ENCODE measurements around the gene VDR.
"Not testable (repeated sequence)": the region's sequence is repeated elsewhere in the genome, so short reads cannot be mapped to it uniquely, and the experiment has no call there.

Gene VDR

DNA sequence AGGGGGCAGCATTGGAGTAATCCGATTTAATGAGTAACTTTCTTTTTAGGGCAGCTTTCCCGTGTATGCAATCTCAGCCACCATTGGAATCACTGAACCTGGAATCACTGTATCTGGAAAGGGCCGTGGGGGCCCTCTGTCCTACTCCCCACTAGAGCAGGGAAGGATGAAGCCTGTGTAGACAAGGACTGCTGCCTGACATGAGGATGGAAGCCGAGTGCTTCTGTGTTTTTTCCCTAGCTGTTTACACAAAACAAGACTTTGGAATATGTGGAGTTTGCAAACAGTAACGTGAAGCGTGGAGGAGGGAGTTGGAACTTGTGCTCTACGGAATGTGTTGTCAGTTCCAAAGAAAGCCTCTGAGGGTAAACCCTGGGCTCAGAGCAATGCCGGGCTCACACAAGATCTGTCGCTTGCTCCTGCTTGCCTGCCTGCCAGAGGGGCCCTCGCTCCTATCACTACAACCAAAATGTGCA, 52.7 kb downstream of the VDR start:
- H3K27ac ChIP-seq = no peak overlapping the region
- no peak for DNase-seq (ENCODE audit: low read depth, low spot score)

GRCh38 chr12:47851303-47851952, 53.4 kb downstream of the VDR start:
- no peak for DNase-seq (ENCODE audit: low read depth, low spot score)
- no peak overlapping the region for H3K27ac ChIP-seq

GRCh38 chr12:47850153-47851084, 54.4 kb downstream of the VDR start:
- H3K27ac ChIP-seq = peak overlapping the region; percentile 20
- DNase-seq (ENCODE audit: low read depth, low spot score) = no peak

GRCh38 chr12:47849261-47849660, 55.5 kb downstream of the VDR start:
- H3K27ac ChIP-seq = peak overlapping the region; percentile 21
- no peak for DNase-seq (ENCODE audit: low read depth, low spot score)

- peak; percentile 45 for DNase-seq (ENCODE audit: low read depth, low spot score)
Measured at GRCh38 chr12:47848853-47849252, 55.9 kb downstream of the VDR start.

GRCh38 chr12:47846294-47846996, 58.3 kb downstream of the VDR start:
- DNase-seq (ENCODE audit: low read depth, low spot score) = no peak
- H3K27ac ChIP-seq = no peak overlapping the region

More at GRCh38 chr12:47848853-47849252, 55.9 kb downstream of the VDR start:
- peak overlapping the region; percentile 21 for H3K27ac ChIP-seq

DNA sequence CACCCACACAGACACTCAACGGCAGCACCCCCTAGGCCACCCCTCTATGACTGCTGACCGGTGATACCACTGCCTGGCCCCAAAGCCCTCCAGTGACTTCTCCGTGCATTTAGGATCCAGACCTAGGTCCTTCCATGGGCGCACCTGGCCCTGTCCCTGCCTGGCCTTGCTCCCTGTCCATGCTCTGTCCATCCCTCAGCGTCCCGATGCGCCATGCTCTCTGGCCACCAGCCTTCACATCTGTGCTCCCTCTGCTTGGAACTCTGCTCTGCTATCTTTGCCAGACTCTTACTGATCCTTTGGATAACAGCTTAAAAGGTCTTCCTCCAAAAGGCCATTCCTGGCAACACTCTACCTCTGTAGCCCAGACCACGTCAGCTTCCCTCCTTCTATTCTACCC, 59.7 kb downstream of the VDR start:
- DNase-seq (ENCODE audit: low read depth, low spot score) = no peak
- no peak overlapping the region for H3K27ac ChIP-seq

- no peak overlapping the region for H3K27ac ChIP-seq
- DNase-seq (ENCODE audit: low read depth, low spot score) = no peak
Measured at GRCh38 chr12:47844264-47845019, 60.4 kb downstream of the VDR start.

DNA sequence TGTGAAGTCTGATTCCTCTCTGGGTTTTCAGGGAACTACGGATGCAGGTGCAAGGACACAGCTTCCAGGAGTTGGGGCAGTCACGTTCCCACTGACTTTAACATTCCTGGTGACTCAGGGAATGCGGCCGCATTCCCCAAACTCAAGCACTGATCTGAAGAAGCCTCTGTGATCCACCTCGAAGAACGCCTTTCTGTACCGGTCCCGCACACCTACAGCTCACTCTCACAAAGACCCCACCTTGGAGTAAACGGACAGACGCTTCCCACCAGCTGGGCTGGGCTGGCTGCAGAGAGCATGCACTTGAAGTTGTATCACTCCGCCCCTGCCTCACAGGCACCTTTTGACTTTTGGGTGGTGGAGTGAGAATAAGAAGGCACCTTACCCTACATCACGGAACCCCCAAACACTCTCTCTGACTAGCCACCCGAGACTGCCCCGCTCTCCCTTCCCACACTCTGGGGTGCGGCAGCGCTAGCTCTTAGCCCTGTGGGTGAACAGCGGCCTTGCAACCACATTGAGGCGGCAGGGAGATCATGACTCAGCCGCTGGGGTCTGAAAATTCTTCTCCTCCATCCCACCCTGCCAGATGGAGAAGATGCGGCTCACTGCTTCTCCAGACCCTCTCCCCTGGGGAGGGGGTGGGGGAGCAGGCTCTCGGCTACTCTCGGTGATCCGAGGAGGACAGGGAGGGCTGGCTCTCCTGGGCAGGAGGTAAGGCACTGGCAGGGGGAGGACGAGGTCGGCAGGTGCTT, 61.4 kb downstream of the VDR start:
- H3K27ac ChIP-seq = no peak overlapping the region
- no peak for DNase-seq (ENCODE audit: low read depth, low spot score)

DNA sequence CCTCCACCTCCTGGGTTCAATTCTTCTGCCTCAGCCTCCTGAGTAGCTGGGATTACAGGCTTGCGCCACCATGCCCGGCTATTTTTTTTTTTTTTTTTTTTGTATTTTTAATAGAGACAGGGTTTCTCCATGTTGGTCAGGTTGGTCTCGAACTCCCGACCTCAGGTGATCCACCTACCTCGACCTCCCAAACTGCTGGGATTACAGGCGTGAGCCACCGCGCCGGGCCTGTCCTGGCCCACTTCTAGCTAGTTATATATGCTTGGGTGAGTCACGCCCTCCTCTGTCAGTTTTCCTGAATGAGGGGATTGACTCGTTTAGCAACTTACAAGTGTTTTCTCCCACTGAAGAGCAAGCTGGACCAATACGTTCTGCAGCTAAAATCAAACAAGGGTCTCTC, 62.3 kb downstream of the VDR start:
- not testable (repeated sequence) for H3K27ac ChIP-seq; DNase-seq (ENCODE audit: low read depth, low spot score)

DNA sequence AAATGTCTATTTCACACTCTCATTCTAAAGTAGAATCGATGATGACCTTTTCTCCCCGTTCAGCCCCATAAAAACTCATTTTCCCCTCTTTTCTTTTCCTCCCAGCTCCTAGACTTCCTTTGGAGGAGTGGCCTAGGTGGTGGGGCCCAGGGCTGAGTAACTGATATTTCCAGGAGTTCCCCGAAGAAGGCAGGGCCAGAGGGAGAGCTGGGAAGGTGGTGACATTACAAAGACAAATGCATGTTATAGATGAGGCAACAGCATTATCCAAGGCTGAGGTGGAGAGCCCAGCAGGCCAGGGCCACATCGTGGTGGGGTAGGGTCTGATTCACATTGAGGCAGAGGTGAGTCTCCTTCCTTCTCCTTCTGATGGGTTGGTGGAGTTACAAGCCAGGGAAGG, 62.9 kb downstream of the VDR start:
- no peak for DNase-seq (ENCODE audit: low read depth, low spot score)
- H3K27ac ChIP-seq = no peak overlapping the region

DNA sequence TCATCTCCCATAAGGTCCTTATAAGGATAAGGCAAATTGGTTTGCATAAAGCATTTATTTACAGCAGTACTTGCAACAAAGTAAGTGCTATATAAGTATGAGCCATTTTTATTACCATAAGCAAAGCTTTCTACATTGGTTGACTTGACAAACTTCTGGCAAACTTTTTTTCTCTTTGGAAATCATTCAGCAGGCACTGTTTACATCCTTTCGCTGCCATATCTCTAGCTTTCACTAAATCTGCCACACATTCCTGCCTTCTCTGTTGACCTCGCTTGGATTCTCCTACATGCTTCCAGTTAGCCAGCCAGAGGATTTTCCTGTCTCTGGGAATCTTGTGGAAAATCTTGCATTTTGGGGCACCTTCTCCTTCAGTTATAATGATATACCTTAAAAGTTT, 63.3 kb downstream of the VDR start:
- DNase-seq (ENCODE audit: low read depth, low spot score) = no peak
- no peak overlapping the region for H3K27ac ChIP-seq

- no peak for DNase-seq (ENCODE audit: low read depth, low spot score)
- H3K27ac ChIP-seq = no peak overlapping the region
Measured at GRCh38 chr12:47840571-47840970, 64.2 kb downstream of the VDR start.

- H3K27ac ChIP-seq = no peak overlapping the region
- no peak for DNase-seq (ENCODE audit: low read depth, low spot score)
Measured at GRCh38 chr12:47839214-47839876, 65.4 kb downstream of the VDR start.

DNA sequence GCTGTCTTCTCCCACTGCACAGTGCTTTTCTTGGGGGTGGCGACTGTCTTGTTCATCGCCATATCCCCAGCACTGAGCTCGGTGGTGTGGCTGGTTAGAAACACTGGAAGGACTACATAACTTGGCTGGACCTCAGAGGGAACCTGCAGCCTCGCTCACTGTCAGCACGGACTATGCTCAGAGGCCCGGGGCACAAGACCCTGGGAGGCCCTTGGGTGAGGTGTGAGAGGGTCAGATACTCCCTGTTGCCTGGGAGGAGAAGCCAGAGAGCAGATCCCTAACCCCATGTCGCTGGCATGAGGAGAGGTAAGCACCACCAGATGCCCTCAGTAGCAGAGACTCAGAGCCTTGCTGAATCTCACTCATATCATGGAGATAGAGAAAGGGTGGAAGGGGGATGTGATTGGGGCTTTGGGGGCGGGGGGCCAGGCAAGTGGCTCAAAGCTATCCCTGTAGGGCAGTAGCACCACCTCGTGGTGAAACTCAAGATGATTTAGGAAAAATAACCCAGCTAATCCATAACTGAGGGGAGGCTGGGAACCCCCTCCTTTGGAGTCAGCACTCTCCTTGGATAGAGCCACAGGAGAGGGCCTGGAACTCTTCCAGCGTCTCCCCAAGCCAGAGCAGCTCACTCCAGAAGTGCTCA, 66.4 kb downstream of the VDR start:
- DNase-seq (ENCODE audit: low read depth, low spot score) = no peak

GRCh38 chr12:47837190-47838171, 67.3 kb downstream of the VDR start:
- no peak for DNase-seq (ENCODE audit: low read depth, low spot score)
- no peak overlapping the region for H3K27ac ChIP-seq

More for the DNA sequence above, 66.4 kb downstream of the VDR start:
- H3K27ac ChIP-seq = no peak overlapping the region

GRCh38 chr12:47835831-47836155, 69.0 kb downstream of the VDR start:
- no peak overlapping the region for H3K27ac ChIP-seq
- DNase-seq (ENCODE audit: low read depth, low spot score) = no peak
